Sigmoid colon (tissue), 4 donors: ENCODE results near the gene TTC17.
"Not testable (repeated sequence)": the region's sequence is repeated elsewhere in the genome, so short reads cannot be mapped to it uniquely, and the experiment has no call there.

Source experiments
- CTCF ChIP-seq, 4 experiments: fragments of 450-650 bp in 3 of 4; fragments of 200-600 bp in 1 of 4; IDR thresholded peaks; one replicate each; pipeline ENCODE4 v1.5.1; 2016 to 2019; ENCODE audit warnings: antibody characterized with exemption in 4 of 4, mild to moderate bottlenecking in 3 of 4, moderate library complexity in 2 of 4
- POLR2A ChIP-seq, 2 donors: fragments of 450-650 bp; IDR thresholded peaks; one replicate each; pipeline ENCODE4 v1.6.1; 2016; ENCODE audit warnings: antibody characterized with exemption in 2 of 2, mild to moderate bottlenecking in 2 of 2, moderate library complexity in 2 of 2
- POLR2AphosphoS5 ChIP-seq, 4 donors: sonication (generic); formaldehyde crosslinking; IDR thresholded peaks; one replicate each; pipeline ENCODE4 v1.6.1; 2017; ENCODE audit warnings: antibody characterized with exemption in 4 of 4

- not testable (repeated sequence) for TF ChIP-seq CTCF, POLR2AphosphoS5, POLR2A (IDR thresholded peaks at IDR 0.05)
Measured at GRCh38 chr11:43430916-43431315, 72.2 kb downstream of the TTC17 start.
